A673 (cell line): Measurements from ENCODE around the gene RPF1. TPM values are rescaled to one million over a fixed set of nuclear protein-coding genes. Genes with fewer than 3 reads are reported as not detected.
A peak's percentile ranks its signal among the peaks of the same experiment; 100 is the strongest.

Source experiments
- BruUV-seq: library from RNA; stranded (reverse); fragments of 400-500 nt; replicated peaks from 2 replicates; lab custom pipeline; 2021; lab: Mats Ljungman, UMichigan
- CTCF ChIA-PET: fragments of 300-600 bp; sonication (Branson Sonifier 250); formaldehyde crosslinking; loops from one replicate; lab custom pipeline; 2022; ENCODE audit warnings: antibody characterized with exemption; lab: Charles Lee
- POLR2A ChIA-PET: fragments of 300-600 bp; sonication (Branson Sonifier 250); formaldehyde crosslinking; loops from one replicate; lab custom pipeline; 2022; ENCODE audit warnings: antibody characterized with exemption; ENCODE audit not compliant: low non-redundant PET; lab: Charles Lee
- DNase-seq: peaks from one replicate; pipeline ENCODE4 v3.0.0-alpha.2; 2015; ENCODE audit warnings: low spot score
- H3K27ac ChIP-seq: fragments of 200-600 bp; sonication (generic); 2 replicates; pipeline ENCODE4 v1.5.1; 2016; ENCODE audit warnings: mixed run types, low read depth, mild to moderate bottlenecking, mixed read lengths, antibody characterized with exemption, low read length; ENCODE audit not compliant: poor library complexity, severe bottlenecking
- H3K27me3 ChIP-seq: fragments of 200-600 bp; sonication (generic); replicated peaks from 2 replicates; pipeline ENCODE4 v1.6.1; 2017; ENCODE audit warnings: mixed run types, low read depth, mild to moderate bottlenecking, mixed read lengths, antibody characterized with exemption, low read length; ENCODE audit not compliant: insufficient read depth, poor library complexity
- H3K36me3 ChIP-seq: fragments of 200-600 bp; sonication (generic); 2 replicates; pipeline ENCODE4 v1.6.1; 2016; ENCODE audit warnings: mixed run types, mild to moderate bottlenecking, mixed read lengths, antibody characterized with exemption, low read length; ENCODE audit not compliant: insufficient read depth, poor library complexity, severe bottlenecking
- H3K4me1 ChIP-seq: fragments of 200-600 bp; sonication (generic); 2 replicates; pipeline ENCODE4 v1.6.1; 2017; ENCODE audit warnings: mixed run types, mild to moderate bottlenecking, mixed read lengths, antibody characterized with exemption, low read length; ENCODE audit not compliant: insufficient read depth, poor library complexity, severe bottlenecking
- H3K4me3 ChIP-seq: fragments of 200-600 bp; sonication (generic); 2 replicates; pipeline ENCODE4 v1.5.1; 2016; ENCODE audit warnings: low read depth, mixed run types, mild to moderate bottlenecking, mixed read lengths, low read length; ENCODE audit not compliant: poor library complexity, severe bottlenecking
- H3K9me3 ChIP-seq: fragments of 200-600 bp; sonication (generic); 2 replicates; pipeline ENCODE4 v1.6.1; 2016; ENCODE audit warnings: mixed run types, low read depth, mild to moderate bottlenecking, mixed read lengths, antibody characterized with exemption, low read length; ENCODE audit not compliant: poor library complexity, severe bottlenecking
- EZH2 ChIP-seq: fragments of 200-600 bp; sonication (generic); IDR thresholded peaks from 2 replicates; pipeline ENCODE4 v1.6.1; 2017; ENCODE audit warnings: borderline replicate concordance, low read depth, mild to moderate bottlenecking, mixed read lengths, antibody characterized with exemption, low read length; ENCODE audit not compliant: poor library complexity, severe bottlenecking
- intact Hi-C: fragments of 100-400 bp; cut with micrococcal nuclease; formaldehyde crosslinking; loops from one replicate; pipeline ENCODE4 v1.10.0; 2022; ENCODE audit not compliant: unreplicated experiment
- total RNA-seq: library from RNA; stranded (reverse); gene quantifications from 2 replicates; pipeline ENCODE4 v1.2.3, GENCODE V29; 2021
- TF ChIP-seq, protein P1 (sequence below): fragments of 300-800, 200-600 bp; sonication (generic); conservative IDR thresholded peaks from 2 replicates; pipeline ENCODE4 v1.5.1; 2017; ENCODE audit warnings: low read depth, mild to moderate bottlenecking, antibody characterized with exemption, low read length, moderate library complexity, mixed read lengths

Gene RPF1
- total RNA-seq, 1 experiment from 2014 or later, result 56.7 TPM

DNA sequence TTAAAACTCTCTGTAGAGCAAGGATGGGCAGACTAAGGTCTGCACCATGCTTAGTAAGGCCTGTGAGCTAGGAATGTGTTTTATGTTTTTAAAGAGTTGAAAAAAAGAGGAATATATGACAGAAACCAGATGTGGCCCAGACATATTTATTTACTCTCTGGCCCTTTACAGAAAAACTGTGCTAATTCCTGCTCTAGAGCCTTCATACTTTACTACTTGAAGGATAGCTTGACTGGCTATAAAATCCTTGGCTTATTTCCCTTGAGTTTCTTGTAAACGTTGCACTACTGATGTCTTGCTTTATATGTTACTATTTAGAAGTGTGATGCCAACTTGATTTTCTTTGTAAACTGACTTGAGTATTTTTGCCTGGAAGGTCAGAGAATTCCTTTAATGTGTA is 61.7 kb downstream of the RPF1 start:
- Histone ChIP-seq H3K9me3 (no peaks in the 10 kb centered on the region), H3K4me3 (no peak overlapping the region), H3K36me3 (no peaks in the 10 kb centered on the region), H3K4me1 (peaks cover 6% of the 10 kb centered on the region), H3K27ac (no peak overlapping the region), H3K27me3 (no peaks in the 10 kb centered on the region)
- ChIA-PET CTCF (no interaction called here), POLR2A (no interaction called here)
- intact Hi-C loops, result loop anchor here (10.0 kb wide), 1 partner anchor 96 kb away; no protein-coding TSS in a partner anchor
- TF ChIP-seq, protein P1, sequence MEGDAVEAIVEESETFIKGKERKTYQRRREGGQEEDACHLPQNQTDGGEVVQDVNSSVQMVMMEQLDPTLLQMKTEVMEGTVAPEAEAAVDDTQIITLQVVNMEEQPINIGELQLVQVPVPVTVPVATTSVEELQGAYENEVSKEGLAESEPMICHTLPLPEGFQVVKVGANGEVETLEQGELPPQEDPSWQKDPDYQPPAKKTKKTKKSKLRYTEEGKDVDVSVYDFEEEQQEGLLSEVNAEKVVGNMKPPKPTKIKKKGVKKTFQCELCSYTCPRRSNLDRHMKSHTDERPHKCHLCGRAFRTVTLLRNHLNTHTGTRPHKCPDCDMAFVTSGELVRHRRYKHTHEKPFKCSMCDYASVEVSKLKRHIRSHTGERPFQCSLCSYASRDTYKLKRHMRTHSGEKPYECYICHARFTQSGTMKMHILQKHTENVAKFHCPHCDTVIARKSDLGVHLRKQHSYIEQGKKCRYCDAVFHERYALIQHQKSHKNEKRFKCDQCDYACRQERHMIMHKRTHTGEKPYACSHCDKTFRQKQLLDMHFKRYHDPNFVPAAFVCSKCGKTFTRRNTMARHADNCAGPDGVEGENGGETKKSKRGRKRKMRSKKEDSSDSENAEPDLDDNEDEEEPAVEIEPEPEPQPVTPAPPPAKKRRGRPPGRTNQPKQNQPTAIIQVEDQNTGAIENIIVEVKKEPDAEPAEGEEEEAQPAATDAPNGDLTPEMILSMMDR, result no peak
- TF ChIP-seq EZH2, result no peak
- DNase-seq, result no peak
- no TSS peak for BruUV-seq

DNA sequence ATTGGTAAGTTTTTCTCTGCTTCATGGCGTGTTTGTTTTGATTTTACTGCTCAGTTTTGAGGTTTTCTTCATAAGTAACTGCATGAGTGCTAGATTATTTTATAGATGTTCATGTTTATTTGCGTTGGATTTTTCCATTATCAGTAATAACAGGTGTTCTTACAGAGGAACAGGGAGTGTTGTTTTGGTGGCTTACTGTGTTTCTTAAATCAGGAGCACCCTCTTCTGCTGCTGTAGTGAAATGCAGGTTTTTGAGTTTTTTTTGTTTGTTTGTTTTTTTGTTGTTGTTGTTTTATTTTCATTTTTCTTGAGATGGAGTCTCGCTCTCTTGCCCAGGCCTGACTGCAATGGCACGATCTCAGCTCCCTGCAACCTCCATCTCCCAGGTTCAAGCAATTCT is 62.6 kb downstream of the RPF1 start:
- no peak overlapping the region for H3K4me3 ChIP-seq
- H3K27me3 ChIP-seq, result no peaks in the 10 kb centered on the region
- intact Hi-C loops, result loop anchor here (10.0 kb wide), 1 partner anchor 97 kb away; no protein-coding TSS in a partner anchor
- H3K27ac ChIP-seq, result no peak overlapping the region
- ChIA-PET CTCF (no interaction called here), POLR2A (no interaction called here)
- no peaks in the 10 kb centered on the region for H3K9me3 ChIP-seq
- peaks cover 6% of the 10 kb centered on the region for H3K4me1 ChIP-seq
- no peaks in the 10 kb centered on the region for H3K36me3 ChIP-seq
- no TSS peak for BruUV-seq
- no peak for TF ChIP-seq EZH2
- TF ChIP-seq, protein P1, result peak; percentile 48
- DNase-seq, result no peak

Other genes with a start within 250 kb of the RPF1 start
- gene SAMD13, start 177.6 kb upstream of the RPF1 start, total RNA-seq, result 1.2 and 1.6 TPM in 2 replicates
- not detected in 2 replicates for gene DNASE2B, start 80.8 kb upstream of the RPF1 start, total RNA-seq
- gene SPATA1, start 27.1 kb downstream of the RPF1 start, total RNA-seq, result 0.95 and 1.3 TPM in 2 replicates
- gene GNG5, start 27.3 kb downstream of the RPF1 start, total RNA-seq, result 114 and 119 TPM in 2 replicates
- gene CTBS, start 95.2 kb downstream of the RPF1 start, total RNA-seq, result 10.0 and 13.2 TPM in 2 replicates
- 37.2 and 42.4 TPM in 2 replicates for gene SSX2IP, start 211.2 kb downstream of the RPF1 start, total RNA-seq